ENCODE results near the gene TIGD4. TPM values are rescaled to one million over a fixed set of nuclear protein-coding genes. Genes with fewer than 3 reads are reported as not detected.

TIGD4 gene
- total RNA-seq, 1 experiment from 2014 or later = 2.0 TPM

GRCh38 chr4:152777488-152777887 lies 2.0 kb downstream of the TIGD4 start:
- H2BK15ac ChIP-seq (ENCODE audit: low read depth, low read length) = no peak overlapping the region
- peaks cover 9% of the 10 kb centered on the region for H3K23me2 ChIP-seq (ENCODE audit: insufficient read length, low read depth, low read length, poor library complexity, severe bottlenecking)
- H4K5ac ChIP-seq (ENCODE audit: insufficient read length, low read depth, low read length) = no peak overlapping the region
- peaks cover 23 to 25% of the 10 kb centered on the region in 2 experiments for H3K4me1 Mint-ChIP-seq
- no peak for DNase-seq
- H2BK120ac ChIP-seq (ENCODE audit: low read depth, low read length, poor library complexity, severe bottlenecking) = no peak overlapping the region
- no CpG with 5 or more reads among the region's 1 CpG for WGBS (ENCODE audit: extremely low coverage, insufficient read length, low lambda C conversion rate)
- H3K4ac ChIP-seq (ENCODE audit: low read depth, low read length) = no peak overlapping the region
- no peak overlapping the region for H3K18ac ChIP-seq (ENCODE audit: insufficient read length, low read depth, low read length)
- no peak overlapping the region for H3K56ac ChIP-seq (ENCODE audit: insufficient read length, low read depth, low read length)
- H2AFZ ChIP-seq (ENCODE audit: low read length) = no peak overlapping the region
- no peak overlapping the region for H3K4me3 Mint-ChIP-seq
- no peaks in the 10 kb centered on the region for H3K79me1 ChIP-seq (ENCODE audit: insufficient read depth, low read depth, low read length, poor library complexity, severe bottlenecking)
- no peaks in the 10 kb centered on the region for H3K27me3 ChIP-seq (ENCODE audit: insufficient read depth, low read length)
- H3K4me1 ChIP-seq (ENCODE audit: insufficient read depth, low read length) = no peaks in the 10 kb centered on the region
- no peak overlapping the region for H3K14ac ChIP-seq (ENCODE audit: insufficient read depth, low read length)
- TF ChIP-seq CTCF (conservative IDR thresholded peaks at IDR 0.05) = no peak
- no peak overlapping the region for H2BK5ac ChIP-seq (ENCODE audit: insufficient read length, low read length)
- no peak overlapping the region for H3K27ac ChIP-seq (ENCODE audit: insufficient read length, low read depth, low read length)
- H3K79me2 ChIP-seq (ENCODE audit: insufficient read depth, low read length) = peaks cover 2% of the 10 kb centered on the region; the same call in 1 of the 2 replicates
- no peak overlapping the region for H3K4me2 ChIP-seq (ENCODE audit: insufficient read depth, insufficient read length, low read length)
- H2BK12ac ChIP-seq (ENCODE audit: insufficient read length, low read depth, low read length) = no peak overlapping the region
- no peaks in the 10 kb centered on the region; a peak in 1 of 7 replicates for H3K36me3 Mint-ChIP-seq (ENCODE audit: insufficient read depth in 1 of 3, low read depth in 3 of 3)
- H3K27me3 Mint-ChIP-seq (ENCODE audit: low read depth) = no peaks in the 10 kb centered on the region
- no peak overlapping the region for H2AK5ac ChIP-seq (ENCODE audit: insufficient read length, low read length)
- H4K20me1 ChIP-seq (ENCODE audit: control insufficient read depth, insufficient read depth, insufficient read length) = no peaks in the 10 kb centered on the region
- no peak overlapping the region for H3T11ph ChIP-seq (ENCODE audit: low read length)
- H2BK20ac ChIP-seq (ENCODE audit: low read depth, low read length, poor library complexity, severe bottlenecking) = no peak overlapping the region
- H3K27ac Mint-ChIP-seq = no peak overlapping the region
- H3K9me3 Mint-ChIP-seq = no peaks in the 10 kb centered on the region
- H4K8ac ChIP-seq (replicated peaks; ENCODE audit: insufficient read length, low read depth, low read length) = no peak overlapping the region
- no peak overlapping the region for H3K9ac ChIP-seq (ENCODE audit: extremely low read depth, insufficient read length, low read length)
- H4K91ac ChIP-seq (ENCODE audit: insufficient read length, low read depth, low read length) = no peak overlapping the region
- H3K9me3 ChIP-seq (ENCODE audit: control insufficient read depth, low read depth, low read length) = no peaks in the 10 kb centered on the region
- H3K23ac ChIP-seq (ENCODE audit: insufficient read length, low read depth, low read length) = no peak overlapping the region

All from H9 (cell line).